Measurements from ENCODE around the gene ELSPBP1.
"Not testable (repeated sequence)": the region's sequence is repeated elsewhere in the genome, so short reads cannot be mapped to it uniquely, and the experiment has no call there.

Gene ELSPBP1

GRCh38 chr19:48041877-48042580 is 47.6 kb downstream of the ELSPBP1 start:
- DNase-seq (ENCODE audit: low read depth), result no peak

GRCh38 chr19:48043675-48044258 is 49.3 kb downstream of the ELSPBP1 start, which contains the start of gene CABP5:
Gene CABP5, minus strand, starts transcription at chr19:48044079. Its CDS starts 157 bp downstream, at chr19:48043922.
- no peak for DNase-seq (ENCODE audit: low read depth)

GRCh38 chr19:48044561-48044960 is 50.1 kb downstream of the ELSPBP1 start:
- DNase-seq (ENCODE audit: low read depth), result no peak

- DNase-seq (ENCODE audit: low read depth), result no peak
These were observed 57.1 kb downstream of the ELSPBP1 start for GRCh38 chr19:48051335-48052033.

- no peak for DNase-seq (ENCODE audit: low read depth)
These were observed 58.6 kb downstream of the ELSPBP1 start for GRCh38 chr19:48053076-48053475.

DNA sequence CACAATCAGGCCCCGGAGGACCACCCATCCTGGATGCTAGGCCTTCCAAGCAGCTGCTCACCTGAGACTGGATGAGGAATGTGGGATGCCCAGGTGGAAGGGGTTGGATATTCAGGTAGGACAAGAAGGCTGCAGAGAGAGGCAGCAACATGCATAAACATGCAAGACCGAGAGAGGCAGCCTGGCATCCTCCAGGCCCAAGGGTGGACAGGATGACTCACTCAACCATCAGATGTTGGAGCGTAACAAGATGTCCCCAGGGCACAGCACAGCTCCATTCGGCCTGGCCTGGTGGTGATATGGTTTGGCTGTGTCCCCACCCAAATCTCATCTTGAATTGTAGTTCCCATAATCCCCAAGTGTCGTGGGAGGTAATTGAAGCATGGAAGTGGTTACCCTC is 59.4 kb downstream of the ELSPBP1 start:
- DNase-seq (ENCODE audit: low read depth), result no peak

- DNase-seq (ENCODE audit: low read depth), result no peak
These were observed 64.9 kb downstream of the ELSPBP1 start for GRCh38 chr19:48059331-48059730.

DNA sequence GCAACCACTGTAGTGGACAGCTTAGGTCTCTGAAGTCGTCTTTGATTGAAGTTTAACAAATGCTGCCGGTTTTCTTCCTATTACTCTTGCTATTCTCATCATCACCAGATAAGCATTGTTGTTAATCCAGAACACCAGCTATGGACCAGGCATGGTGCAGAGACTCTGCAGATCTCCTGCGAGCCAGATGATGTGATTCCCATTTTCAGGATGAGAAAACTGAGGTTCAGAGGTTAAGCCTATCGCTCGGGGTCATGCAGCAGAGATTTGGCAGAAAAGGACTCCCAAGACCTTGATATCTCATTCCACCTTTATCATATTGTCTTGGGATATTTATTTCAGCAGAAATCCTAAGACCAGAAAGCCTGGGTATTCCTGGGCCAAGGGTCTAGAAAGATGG is 65.9 kb downstream of the ELSPBP1 start:
- DNase-seq (ENCODE audit: low read depth), result no peak

DNA sequence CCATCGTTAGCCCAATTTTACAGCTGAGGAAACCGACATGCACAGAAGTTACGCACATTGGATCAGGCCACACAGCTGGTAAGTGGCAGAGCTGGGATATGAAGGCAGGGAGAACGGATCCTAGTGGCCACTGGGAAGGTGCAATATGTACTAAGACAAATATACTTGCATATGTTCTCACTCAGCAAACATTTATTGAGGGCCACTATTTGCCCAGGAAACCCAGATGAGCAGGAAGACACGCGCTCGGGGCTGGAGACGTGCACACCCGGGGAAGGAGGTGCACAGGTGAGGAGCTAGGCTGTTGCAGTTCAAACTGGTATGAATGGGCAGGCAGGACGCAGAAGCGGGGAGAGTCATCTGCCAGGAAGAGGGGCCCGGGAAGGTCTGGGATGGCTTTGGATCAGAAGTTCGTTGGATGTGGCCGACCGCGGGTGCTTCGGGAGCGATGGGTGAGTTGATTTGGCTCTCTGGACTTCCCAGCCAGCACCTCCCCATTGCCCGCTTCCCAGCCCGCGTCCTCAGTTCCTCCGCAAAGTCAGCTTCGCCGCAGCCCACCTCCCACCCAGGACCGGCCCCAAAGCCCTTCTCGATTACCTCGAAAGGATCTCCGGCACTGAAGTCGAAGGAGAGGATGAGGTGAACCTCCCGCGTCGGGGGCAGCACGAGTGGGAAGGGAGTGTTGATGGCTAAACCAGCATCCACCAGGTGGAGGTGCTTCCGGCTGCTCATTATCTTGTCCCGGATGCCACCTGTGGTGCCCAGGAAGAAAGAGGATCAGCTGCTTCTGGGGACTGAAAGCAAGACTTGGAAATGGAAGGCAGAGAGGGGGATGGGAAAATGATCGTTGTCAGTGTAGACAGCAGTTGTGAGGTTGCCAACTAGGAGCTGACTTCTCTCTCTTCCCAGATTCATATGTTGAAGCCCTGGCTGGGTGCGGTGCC is 67.2 kb downstream of the ELSPBP1 start:
- no peak for DNase-seq (ENCODE audit: low read depth)

DNA sequence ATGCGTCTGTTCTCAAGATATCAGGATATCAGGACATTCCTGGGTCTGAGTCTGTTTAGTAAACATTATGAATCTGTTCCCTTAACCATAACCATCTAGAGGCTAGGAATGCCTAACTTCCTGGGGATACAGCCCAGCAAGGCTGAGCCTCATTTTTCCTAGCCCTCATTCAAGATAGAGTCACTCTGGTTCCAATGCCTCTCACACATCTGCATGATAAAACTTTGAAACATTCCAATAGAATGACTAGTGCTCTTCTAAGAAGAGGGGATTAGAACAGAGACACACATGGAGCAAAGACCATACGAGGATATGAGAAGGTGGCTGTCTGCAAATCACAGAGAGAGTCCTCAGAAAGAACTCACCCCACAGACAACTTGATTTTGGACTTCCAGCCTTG is 70.1 kb downstream of the ELSPBP1 start:
- no peak for DNase-seq (ENCODE audit: low read depth)

GRCh38 chr19:48069435-48069834 is 75.0 kb downstream of the ELSPBP1 start:
- DNase-seq (ENCODE audit: low read depth), result no peak

DNA sequence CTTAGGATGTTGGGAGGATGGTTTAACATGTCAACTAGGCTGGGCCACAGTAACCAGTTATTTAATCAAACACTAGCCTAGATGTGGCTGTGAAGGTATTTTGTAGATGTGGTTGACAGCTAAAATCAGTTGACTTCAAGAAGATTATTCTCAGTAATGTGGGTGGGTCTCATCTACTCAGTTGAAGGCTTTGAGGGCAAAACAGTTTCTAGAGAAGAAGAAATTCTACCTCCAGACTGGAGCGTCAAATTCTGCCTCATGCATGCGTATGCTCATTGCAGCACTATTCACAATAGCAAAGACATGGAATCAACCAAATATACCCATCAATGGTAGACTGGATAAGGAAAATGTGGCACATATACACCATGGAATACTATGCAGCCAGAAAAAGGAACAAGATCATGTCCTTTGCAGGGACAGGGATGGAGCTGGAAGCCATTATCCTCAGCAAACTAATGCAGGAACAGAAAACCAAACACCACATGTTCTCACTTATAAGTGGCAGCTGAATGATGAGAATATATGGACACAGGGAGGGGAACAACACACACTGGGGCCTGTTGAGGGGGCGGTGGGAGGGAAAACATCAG is 75.8 kb downstream of the ELSPBP1 start:
- DNase-seq (ENCODE audit: low read depth), result not testable (repeated sequence)

Measured in T follicular helper cell (primary cell).